ENCODE measurements around the gene CDKN1A. TPM values are rescaled to one million over a fixed set of nuclear protein-coding genes. Genes with fewer than 3 reads are reported as not detected.

Gene CDKN1A
- total and polyA plus RNA-seq, 2 experiments from 2014 or later = 549 to 813 TPM

GRCh38 chr6:36683656-36684446 is 5.3 kb downstream of the CDKN1A start:
- in situ Hi-C loops (cut with MboI) = no loop called here
- Histone ChIP-seq H3K4me2 (ENCODE audit: unreplicated experiment) (peak overlapping the region; percentile 97), H3F3A (ENCODE audit: insufficient read depth) (peaks cover 79% of the 10 kb centered on the region), H3K4me3 (0 out of 2 replicates have a peak overlapping the region, but pooled peaks have one; percentile 94), H3K27me3 (replicated peaks; ENCODE audit: insufficient read depth) (no peaks in the 10 kb centered on the region), H2AFZ (no peak overlapping the region), H3K9me3 (ENCODE audit: low read depth) (no peaks in the 10 kb centered on the region), H3K9me2 (ENCODE audit: insufficient read depth) (no peaks in the 10 kb centered on the region), H3K79me2 (ENCODE audit: insufficient read depth) (peaks cover 73% of the 10 kb centered on the region), H3K4me1 (ENCODE audit: insufficient read depth) (peaks cover 26% of the 10 kb centered on the region), H3K36me3 (ENCODE audit: low read depth) (peaks cover 57% of the 10 kb centered on the region), H3K27ac (no peak overlapping the region), H3K9ac (peak overlapping the region; percentile 98; the same call in 1 of the 2 replicates), H4K20me1 (ENCODE audit: insufficient read depth) (peaks cover 43% of the 10 kb centered on the region)
- TF ChIP-seq EZH2 (IDR thresholded peaks at IDR 0.05; ENCODE audit: insufficient read depth, poor library complexity, severe bottlenecking) (no peak), EZH2phosphoT487 (IDR thresholded peaks at IDR 0.05; ENCODE audit: insufficient read depth, low read depth) (no peak)
- WGBS, 2 experiments (ENCODE audit: low coverage in 1 of 2, low lambda C conversion rate in 2 of 2, missing lambda C conversion rate in 2 of 2) = 96 to 99% methylated on average over 26 to 29 of the region's 29 CpGs
- DNase-seq = no peak

GRCh38 chr6:36684447-36684812 is 5.9 kb downstream of the CDKN1A start:
- H3K79me2 ChIP-seq (ENCODE audit: insufficient read depth) = peaks cover 67% of the 10 kb centered on the region
- no peak overlapping the region for H3K4me3 ChIP-seq
- DNase-seq = no peak
- H3K9me2 ChIP-seq (ENCODE audit: insufficient read depth) = no peaks in the 10 kb centered on the region
- H3K27ac ChIP-seq = no peak overlapping the region
- H3K9me3 ChIP-seq (ENCODE audit: low read depth) = no peaks in the 10 kb centered on the region
- H3K36me3 ChIP-seq (ENCODE audit: low read depth) = peaks cover 57% of the 10 kb centered on the region
- H3K4me2 ChIP-seq (ENCODE audit: unreplicated experiment) = no peak overlapping the region
- H3F3A ChIP-seq (ENCODE audit: insufficient read depth) = peaks cover 85% of the 10 kb centered on the region
- in situ Hi-C loops (cut with MboI) = no loop called here
- no peak overlapping the region for H2AFZ ChIP-seq
- no peaks in the 10 kb centered on the region for H3K27me3 ChIP-seq (replicated peaks; ENCODE audit: insufficient read depth)
- TF ChIP-seq EZH2phosphoT487 (IDR thresholded peaks at IDR 0.05; ENCODE audit: insufficient read depth, low read depth) = no peak
- TF ChIP-seq EZH2 (IDR thresholded peaks at IDR 0.05; ENCODE audit: insufficient read depth, poor library complexity, severe bottlenecking) = no peak
- WGBS, 2 experiments (ENCODE audit: low coverage in 1 of 2, low lambda C conversion rate in 2 of 2, missing lambda C conversion rate in 2 of 2) = 97 to 98% methylated on average over 6 of the region's 6 CpGs
- peaks cover 43% of the 10 kb centered on the region for H4K20me1 ChIP-seq (ENCODE audit: insufficient read depth)
- peaks cover 26% of the 10 kb centered on the region for H3K4me1 ChIP-seq (ENCODE audit: insufficient read depth)
- H3K9ac ChIP-seq = no peak overlapping the region

DNA sequence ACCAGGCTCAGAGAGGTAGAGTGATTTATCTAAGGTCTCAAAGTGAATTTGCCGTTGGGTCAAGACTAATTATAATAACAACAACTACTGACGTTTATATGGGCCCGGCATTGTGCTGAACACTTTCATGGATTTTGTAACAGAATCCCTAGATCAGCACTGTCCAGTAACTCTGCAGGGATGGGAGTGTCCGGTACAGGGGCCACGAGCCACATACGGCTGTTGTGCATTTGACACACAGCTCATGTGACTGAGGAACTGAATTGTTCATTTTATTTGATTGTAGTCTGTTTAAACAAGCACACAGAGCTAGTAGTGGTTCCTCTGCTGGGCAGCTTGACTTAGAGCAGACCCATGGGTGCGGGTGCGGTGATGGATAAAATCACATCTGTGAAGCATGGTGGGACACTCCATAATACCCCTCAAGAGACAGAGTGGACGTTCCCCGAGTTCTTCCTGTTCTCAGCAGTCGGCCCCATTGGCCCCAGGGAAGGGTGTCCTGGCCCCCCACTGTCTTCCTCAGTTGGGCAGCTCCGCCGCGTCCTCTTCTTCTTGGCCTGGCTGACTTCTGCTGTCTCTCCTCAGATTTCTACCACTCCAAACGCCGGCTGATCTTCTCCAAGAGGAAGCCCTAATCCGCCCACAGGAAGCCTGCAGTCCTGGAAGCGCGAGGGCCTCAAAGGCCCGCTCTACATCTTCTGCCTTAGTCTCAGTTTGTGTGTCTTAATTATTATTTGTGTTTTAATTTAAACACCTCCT is 6.8 kb downstream of the CDKN1A start:
- H2AFZ ChIP-seq = no peak overlapping the region
- no peak for DNase-seq
- H3K4me3 ChIP-seq = no peak overlapping the region
- H3K9me2 ChIP-seq (ENCODE audit: insufficient read depth) = no peaks in the 10 kb centered on the region
- peaks cover 90% of the 10 kb centered on the region for H3F3A ChIP-seq (ENCODE audit: insufficient read depth)
- in situ Hi-C loops (cut with MboI) = no loop called here
- peaks cover 61% of the 10 kb centered on the region for H3K79me2 ChIP-seq (ENCODE audit: insufficient read depth)
- H3K9me3 ChIP-seq (ENCODE audit: low read depth) = no peaks in the 10 kb centered on the region
- H3K27me3 ChIP-seq (replicated peaks; ENCODE audit: insufficient read depth) = no peaks in the 10 kb centered on the region
- no peak overlapping the region for H3K9ac ChIP-seq
- H3K4me2 ChIP-seq (ENCODE audit: unreplicated experiment) = no peak overlapping the region
- peaks cover 26% of the 10 kb centered on the region for H3K4me1 ChIP-seq (ENCODE audit: insufficient read depth)
- WGBS, 2 experiments (ENCODE audit: low coverage in 1 of 2, low lambda C conversion rate in 2 of 2, missing lambda C conversion rate in 2 of 2) = 95 to 97% methylated on average over 20 of the region's 20 CpGs
- no peak overlapping the region for H3K27ac ChIP-seq
- peaks cover 43% of the 10 kb centered on the region for H4K20me1 ChIP-seq (ENCODE audit: insufficient read depth)
- H3K36me3 ChIP-seq (ENCODE audit: low read depth) = peaks cover 57% of the 10 kb centered on the region
- TF ChIP-seq EZH2 (IDR thresholded peaks at IDR 0.05; ENCODE audit: insufficient read depth, poor library complexity, severe bottlenecking) (no peak), EZH2phosphoT487 (IDR thresholded peaks at IDR 0.05; ENCODE audit: insufficient read depth, low read depth) (no peak)

DNA sequence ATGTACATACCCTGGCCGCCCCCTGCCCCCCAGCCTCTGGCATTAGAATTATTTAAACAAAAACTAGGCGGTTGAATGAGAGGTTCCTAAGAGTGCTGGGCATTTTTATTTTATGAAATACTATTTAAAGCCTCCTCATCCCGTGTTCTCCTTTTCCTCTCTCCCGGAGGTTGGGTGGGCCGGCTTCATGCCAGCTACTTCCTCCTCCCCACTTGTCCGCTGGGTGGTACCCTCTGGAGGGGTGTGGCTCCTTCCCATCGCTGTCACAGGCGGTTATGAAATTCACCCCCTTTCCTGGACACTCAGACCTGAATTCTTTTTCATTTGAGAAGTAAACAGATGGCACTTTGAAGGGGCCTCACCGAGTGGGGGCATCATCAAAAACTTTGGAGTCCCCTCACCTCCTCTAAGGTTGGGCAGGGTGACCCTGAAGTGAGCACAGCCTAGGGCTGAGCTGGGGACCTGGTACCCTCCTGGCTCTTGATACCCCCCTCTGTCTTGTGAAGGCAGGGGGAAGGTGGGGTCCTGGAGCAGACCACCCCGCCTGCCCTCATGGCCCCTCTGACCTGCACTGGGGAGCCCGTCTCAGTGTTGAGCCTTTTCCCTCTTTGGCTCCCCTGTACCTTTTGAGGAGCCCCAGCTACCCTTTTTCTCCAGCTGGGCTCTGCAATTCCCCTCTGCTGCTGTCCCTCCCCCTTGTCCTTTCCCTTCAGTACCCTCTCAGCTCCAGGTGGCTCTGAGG is 7.6 kb downstream of the CDKN1A start:
- no peaks in the 10 kb centered on the region for H3K9me2 ChIP-seq (ENCODE audit: insufficient read depth)
- no peak overlapping the region for H2AFZ ChIP-seq
- 90 to 91% methylated on average over 11 of the region's 11 CpGs for WGBS, 2 experiments (ENCODE audit: low coverage in 1 of 2, low lambda C conversion rate in 2 of 2, missing lambda C conversion rate in 2 of 2)
- peak overlapping the region; percentile 28 for H3K27ac ChIP-seq
- no peak overlapping the region for H3K4me3 ChIP-seq
- peaks cover 90% of the 10 kb centered on the region for H3F3A ChIP-seq (ENCODE audit: insufficient read depth)
- H3K27me3 ChIP-seq (replicated peaks; ENCODE audit: insufficient read depth) = no peaks in the 10 kb centered on the region
- H3K36me3 ChIP-seq (ENCODE audit: low read depth) = peaks cover 53% of the 10 kb centered on the region
- 0 out of 2 replicates have a peak overlapping the region, but pooled peaks have one; percentile 1 for H3K9ac ChIP-seq
- no peaks in the 10 kb centered on the region for H3K9me3 ChIP-seq (ENCODE audit: low read depth)
- no peak for DNase-seq
- in situ Hi-C loops (cut with MboI) = no loop called here
- no peak for TF ChIP-seq EZH2 (IDR thresholded peaks at IDR 0.05; ENCODE audit: insufficient read depth, poor library complexity, severe bottlenecking)
- no peak for TF ChIP-seq EZH2phosphoT487 (IDR thresholded peaks at IDR 0.05; ENCODE audit: insufficient read depth, low read depth)
- H3K79me2 ChIP-seq (ENCODE audit: insufficient read depth) = peaks cover 55% of the 10 kb centered on the region
- H3K4me1 ChIP-seq (ENCODE audit: insufficient read depth) = peaks cover 22% of the 10 kb centered on the region
- H4K20me1 ChIP-seq (ENCODE audit: insufficient read depth) = peaks cover 38% of the 10 kb centered on the region
- H3K4me2 ChIP-seq (ENCODE audit: unreplicated experiment) = no peak overlapping the region

All from GM23248 (cell line).